KOPT-K1 (cell line): ENCODE results near the gene TANC1.
"Not testable (repeated sequence)": the region's sequence is repeated elsewhere in the genome, so short reads cannot be mapped to it uniquely, and the experiment has no call there.

Source experiments
- H3K27ac ChIP-seq: fragments of 200-600 bp; sonication (generic); 2 replicates; pipeline ENCODE4 v1.5.1; 2016; ENCODE audit warnings: antibody characterized with exemption, mild to moderate bottlenecking, low read depth, low read length; ENCODE audit not compliant: poor library complexity, severe bottlenecking
- H3K36me3 ChIP-seq: fragments of 200-600 bp; sonication (generic); 2 replicates; pipeline ENCODE4 v1.5.1; 2017; ENCODE audit warnings: antibody characterized with exemption, mild to moderate bottlenecking, low read length, moderate library complexity; ENCODE audit not compliant: insufficient read depth
- H3K9me3 ChIP-seq: fragments of 200-600 bp; sonication (generic); 2 replicates; pipeline ENCODE4 v1.5.1; 2017; ENCODE audit warnings: antibody characterized with exemption, low read length, mild to moderate bottlenecking; ENCODE audit not compliant: insufficient read depth, poor library complexity, severe bottlenecking

TANC1 gene

GRCh38 chr2:159017837-159018236 lies 49.4 kb downstream of the TANC1 start:
- Histone ChIP-seq H3K9me3 (peaks cover 18% of the 10 kb centered on the region), H3K27ac (no peak overlapping the region), H3K36me3 (no peaks in the 10 kb centered on the region)

DNA sequence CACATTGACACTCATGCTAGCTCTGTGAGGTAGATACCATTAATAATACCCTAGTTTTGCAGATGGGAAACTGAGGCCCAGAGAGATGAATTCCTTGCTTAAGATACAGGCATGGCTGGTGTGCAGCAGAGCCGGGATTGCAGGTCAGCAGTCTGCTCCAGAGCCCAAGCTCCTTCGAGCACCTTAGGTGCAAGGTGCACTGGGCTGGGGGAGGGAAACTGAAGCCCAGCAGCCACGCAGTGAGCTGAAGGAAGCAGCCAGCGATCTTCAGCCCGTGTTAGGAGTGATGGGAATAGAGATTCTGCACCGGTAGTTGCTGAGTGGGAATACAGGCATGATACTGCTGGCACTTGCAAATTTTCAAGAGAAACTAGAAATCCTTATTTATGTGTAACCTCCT lies 50.6 kb downstream of the TANC1 start:
- Histone ChIP-seq H3K27ac (no peak overlapping the region), H3K9me3 (peaks cover 18% of the 10 kb centered on the region), H3K36me3 (no peaks in the 10 kb centered on the region)

DNA sequence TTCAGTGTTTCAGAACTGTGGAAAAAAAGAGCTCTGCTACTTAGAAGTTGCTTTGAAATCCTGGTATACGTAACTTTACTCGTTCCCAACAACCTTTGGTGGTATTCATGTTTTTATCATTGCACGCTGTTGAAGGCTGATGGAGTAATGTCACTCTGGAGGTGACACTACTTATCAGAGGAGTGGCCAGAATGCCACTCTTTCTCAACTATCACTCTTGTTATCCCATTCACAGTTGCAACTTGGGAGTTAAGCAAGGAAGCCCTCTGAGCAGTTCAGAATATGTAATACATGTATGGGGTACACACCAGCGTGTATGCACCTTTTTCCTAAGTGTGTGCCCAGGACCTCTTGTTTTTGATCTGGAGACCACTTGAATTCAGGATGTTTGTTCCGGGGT lies 53.6 kb downstream of the TANC1 start:
- Histone ChIP-seq H3K36me3 (no peaks in the 10 kb centered on the region), H3K27ac (no peak overlapping the region), H3K9me3 (no peaks in the 10 kb centered on the region)

- Histone ChIP-seq H3K27ac (no peak overlapping the region), H3K9me3 (no peaks in the 10 kb centered on the region), H3K36me3 (no peaks in the 10 kb centered on the region)
Measured at GRCh38 chr2:159026170-159026569, 57.7 kb downstream of the TANC1 start.

DNA sequence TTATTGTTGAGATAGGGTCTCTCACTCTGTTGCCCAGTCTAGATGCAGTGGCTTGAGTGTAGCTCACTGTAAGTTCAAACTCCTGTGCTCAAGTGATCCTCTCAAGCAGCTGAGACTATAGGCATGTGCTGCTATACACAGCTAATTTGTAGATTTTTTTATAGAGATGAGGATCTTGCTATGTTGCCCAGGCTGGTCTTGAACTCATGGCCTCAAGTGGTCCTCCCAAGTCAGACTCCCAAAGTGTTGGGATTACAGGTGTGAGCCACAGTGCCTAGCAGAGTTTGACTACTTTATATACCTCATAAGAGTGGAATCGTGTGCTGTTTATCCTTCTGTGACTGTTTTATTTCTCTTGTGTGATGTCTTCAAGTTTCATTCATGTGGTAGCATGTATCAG lies 60.3 kb downstream of the TANC1 start:
- Histone ChIP-seq H3K36me3 (no peaks in the 10 kb centered on the region), H3K27ac (no peak overlapping the region), H3K9me3 (no peaks in the 10 kb centered on the region)

GRCh38 chr2:159029936-159030335 lies 61.5 kb downstream of the TANC1 start:
- Histone ChIP-seq H3K9me3 (no peaks in the 10 kb centered on the region), H3K27ac (no peak overlapping the region), H3K36me3 (no peaks in the 10 kb centered on the region)

DNA sequence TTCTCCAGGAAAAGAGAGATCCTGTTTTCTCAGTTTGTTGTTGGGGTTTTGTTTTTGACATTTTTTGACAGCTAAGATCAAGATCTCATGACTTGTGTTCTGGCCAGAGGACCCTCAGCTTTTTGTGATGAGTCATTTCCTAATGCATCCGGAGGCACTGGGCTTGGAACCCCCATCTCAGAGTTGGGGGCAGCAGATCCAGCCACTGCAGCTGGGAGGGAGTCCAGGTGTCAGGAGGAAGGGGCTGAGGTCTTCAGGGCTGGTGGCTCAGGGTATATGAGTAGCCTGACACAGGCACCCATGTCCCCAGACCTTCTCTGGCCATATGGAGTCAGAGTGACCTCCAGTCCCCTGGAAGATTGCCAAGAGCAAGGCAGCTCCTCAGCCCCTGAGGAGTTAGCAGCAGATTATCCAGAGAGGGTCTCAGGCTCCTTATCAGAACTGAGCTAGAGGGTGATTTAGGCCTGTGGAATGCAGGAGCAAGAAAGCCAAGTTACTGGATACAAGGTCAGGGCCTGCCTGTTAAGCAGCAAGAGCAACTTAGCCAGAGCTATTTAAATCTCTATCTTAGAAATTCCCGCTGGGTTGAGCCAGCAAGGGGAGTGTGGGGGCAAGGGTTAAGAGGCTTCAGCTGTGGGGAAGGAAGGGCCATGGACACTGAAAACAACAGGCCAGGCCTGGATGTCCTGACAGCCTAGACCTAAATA lies 62.4 kb downstream of the TANC1 start:
- Histone ChIP-seq H3K27ac (no peak overlapping the region), H3K36me3 (no peaks in the 10 kb centered on the region), H3K9me3 (no peaks in the 10 kb centered on the region)

- no peaks in the 10 kb centered on the region for H3K9me3 ChIP-seq
- no peak overlapping the region for H3K27ac ChIP-seq
- H3K36me3 ChIP-seq = no peaks in the 10 kb centered on the region
Measured at GRCh38 chr2:159032146-159032545, 63.7 kb downstream of the TANC1 start.

- Histone ChIP-seq H3K27ac (no peak overlapping the region), H3K9me3 (no peaks in the 10 kb centered on the region), H3K36me3 (no peaks in the 10 kb centered on the region)
Measured at GRCh38 chr2:159032580-159032979, 64.1 kb downstream of the TANC1 start.

DNA sequence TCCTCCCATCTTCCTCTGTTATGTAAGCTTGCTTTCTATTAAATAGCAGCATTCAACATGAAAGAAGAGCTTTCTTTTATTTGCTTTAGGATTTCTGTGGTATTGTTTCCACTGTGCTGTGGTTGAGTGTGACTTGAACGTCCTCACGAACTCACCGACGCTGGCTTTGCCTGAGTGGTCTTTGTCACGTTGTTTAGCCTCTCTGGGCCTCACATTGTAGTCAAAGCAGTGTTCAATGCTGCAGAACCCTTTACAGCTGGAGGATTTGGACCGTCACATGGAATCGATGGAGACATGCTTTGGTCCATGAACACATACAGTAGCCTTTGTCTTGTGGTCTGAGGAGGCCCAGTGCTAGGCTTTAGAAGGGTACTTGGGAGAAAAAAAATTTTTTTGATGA lies 66.3 kb downstream of the TANC1 start:
- Histone ChIP-seq H3K9me3 (no peaks in the 10 kb centered on the region), H3K36me3 (no peaks in the 10 kb centered on the region), H3K27ac (no peak overlapping the region)

DNA sequence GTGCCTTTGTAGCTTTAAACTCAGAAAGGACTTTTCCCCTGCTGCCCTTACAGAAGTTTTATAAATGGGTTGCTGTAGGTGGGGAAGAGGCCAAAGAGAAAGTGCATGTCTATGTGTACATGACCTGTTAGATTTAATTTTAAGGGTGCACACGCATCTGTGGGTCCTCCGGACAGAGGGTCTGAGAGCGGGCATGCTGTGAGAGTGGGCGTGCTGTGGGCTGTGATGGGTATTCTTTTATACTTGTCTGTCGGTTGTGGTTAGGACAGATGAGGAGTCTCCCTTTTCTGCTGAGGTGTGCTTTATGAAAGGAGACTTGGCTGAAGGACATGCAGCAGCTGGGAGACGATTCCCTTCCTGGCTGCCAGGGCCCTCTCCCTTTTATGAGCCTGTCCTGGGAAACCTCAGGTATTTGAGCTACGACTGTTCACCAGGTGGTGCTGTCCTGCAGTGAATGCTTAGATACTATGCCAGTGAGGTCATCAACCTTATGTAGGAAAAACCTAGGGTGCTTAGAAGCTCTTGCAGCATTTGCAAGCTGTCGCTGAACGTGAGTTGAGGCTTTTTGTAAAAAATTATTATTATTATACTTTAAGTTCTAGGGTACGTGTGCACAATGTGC lies 67.5 kb downstream of the TANC1 start:
- Histone ChIP-seq H3K36me3 (no peaks in the 10 kb centered on the region), H3K9me3 (no peaks in the 10 kb centered on the region), H3K27ac (no peak overlapping the region)

DNA sequence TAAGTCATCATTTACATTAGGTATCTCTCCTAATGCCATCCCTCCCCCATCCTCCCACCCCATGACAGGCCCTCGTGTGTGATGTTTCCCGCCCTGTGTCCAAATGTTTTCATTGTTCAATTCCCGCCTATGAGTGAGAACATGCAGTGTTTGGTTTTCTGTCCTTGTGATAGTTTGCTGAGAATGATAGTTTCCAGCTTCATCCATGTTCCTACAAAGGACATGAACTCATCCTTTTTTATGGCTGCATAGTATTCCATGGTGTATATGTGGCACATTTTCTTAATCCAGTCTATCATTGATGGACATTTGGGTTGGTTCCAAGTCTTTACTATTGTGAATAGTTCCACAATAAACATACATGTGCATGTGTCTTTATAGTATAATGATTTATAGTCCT lies 68.0 kb downstream of the TANC1 start:
- not testable (repeated sequence) for H3K36me3 ChIP-seq, H3K27ac ChIP-seq, H3K9me3 ChIP-seq

DNA sequence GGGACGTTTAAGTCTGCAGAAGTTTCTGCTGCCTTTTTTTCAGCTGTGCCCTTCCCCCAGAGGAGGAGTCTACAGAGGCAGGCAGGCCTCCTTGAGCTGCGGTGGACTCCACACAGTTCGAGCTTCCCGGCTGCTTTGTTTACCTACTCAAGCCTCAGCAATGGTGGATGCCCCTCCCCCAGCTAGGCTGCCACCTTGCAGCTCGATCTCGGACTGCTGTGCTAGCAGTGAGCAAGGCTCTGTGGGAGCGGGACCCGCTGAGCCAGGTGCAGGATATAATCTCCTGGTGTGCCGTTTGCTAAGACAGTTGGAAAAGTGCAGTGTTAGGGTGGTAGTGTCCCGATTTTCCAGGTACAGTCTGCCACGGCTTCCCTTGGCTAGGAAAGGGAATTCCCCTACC lies 72.9 kb downstream of the TANC1 start:
- not testable (repeated sequence) for H3K9me3 ChIP-seq, H3K27ac ChIP-seq, H3K36me3 ChIP-seq

GRCh38 chr2:159042115-159042850 lies 73.8 kb downstream of the TANC1 start:
- Histone ChIP-seq H3K9me3 (no peaks in the 10 kb centered on the region), H3K27ac (no peak overlapping the region), H3K36me3 (no peaks in the 10 kb centered on the region)

GRCh38 chr2:159043710-159044109 lies 75.3 kb downstream of the TANC1 start:
- no peaks in the 10 kb centered on the region for H3K36me3 ChIP-seq
- H3K9me3 ChIP-seq = no peaks in the 10 kb centered on the region
- no peak overlapping the region for H3K27ac ChIP-seq
